ENCODE measurements around the gene SLIT3.

SLIT3 gene

DNA sequence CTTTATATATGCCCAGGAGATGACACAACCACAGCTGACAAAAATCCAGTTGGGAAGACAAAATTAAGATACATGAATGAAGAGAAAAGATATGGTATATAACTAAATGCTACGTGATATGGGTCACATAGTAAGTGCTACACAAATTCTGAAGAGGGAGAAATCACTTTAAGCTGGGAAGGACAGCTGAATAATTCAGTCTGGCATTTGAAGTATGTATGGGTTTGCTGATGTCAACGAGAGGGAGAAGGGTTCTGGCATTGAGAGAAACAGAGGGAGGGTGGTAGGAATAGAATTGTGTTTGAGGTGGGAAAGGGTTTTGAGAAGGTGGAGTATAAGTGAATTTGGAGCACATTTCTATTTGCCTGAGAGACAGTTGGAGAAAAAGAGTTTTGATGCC lies 6.7 kb upstream of the SLIT3 start:
- no peak for DNase-seq (ENCODE audit: insufficient read length, low spot score)
- TF ChIP-seq, protein P1, sequence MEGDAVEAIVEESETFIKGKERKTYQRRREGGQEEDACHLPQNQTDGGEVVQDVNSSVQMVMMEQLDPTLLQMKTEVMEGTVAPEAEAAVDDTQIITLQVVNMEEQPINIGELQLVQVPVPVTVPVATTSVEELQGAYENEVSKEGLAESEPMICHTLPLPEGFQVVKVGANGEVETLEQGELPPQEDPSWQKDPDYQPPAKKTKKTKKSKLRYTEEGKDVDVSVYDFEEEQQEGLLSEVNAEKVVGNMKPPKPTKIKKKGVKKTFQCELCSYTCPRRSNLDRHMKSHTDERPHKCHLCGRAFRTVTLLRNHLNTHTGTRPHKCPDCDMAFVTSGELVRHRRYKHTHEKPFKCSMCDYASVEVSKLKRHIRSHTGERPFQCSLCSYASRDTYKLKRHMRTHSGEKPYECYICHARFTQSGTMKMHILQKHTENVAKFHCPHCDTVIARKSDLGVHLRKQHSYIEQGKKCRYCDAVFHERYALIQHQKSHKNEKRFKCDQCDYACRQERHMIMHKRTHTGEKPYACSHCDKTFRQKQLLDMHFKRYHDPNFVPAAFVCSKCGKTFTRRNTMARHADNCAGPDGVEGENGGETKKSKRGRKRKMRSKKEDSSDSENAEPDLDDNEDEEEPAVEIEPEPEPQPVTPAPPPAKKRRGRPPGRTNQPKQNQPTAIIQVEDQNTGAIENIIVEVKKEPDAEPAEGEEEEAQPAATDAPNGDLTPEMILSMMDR (IDR thresholded peaks at IDR 0.05; ENCODE audit: insufficient read depth, missing control alignments), result no peak
- FAIRE-seq, result no peak

DNA sequence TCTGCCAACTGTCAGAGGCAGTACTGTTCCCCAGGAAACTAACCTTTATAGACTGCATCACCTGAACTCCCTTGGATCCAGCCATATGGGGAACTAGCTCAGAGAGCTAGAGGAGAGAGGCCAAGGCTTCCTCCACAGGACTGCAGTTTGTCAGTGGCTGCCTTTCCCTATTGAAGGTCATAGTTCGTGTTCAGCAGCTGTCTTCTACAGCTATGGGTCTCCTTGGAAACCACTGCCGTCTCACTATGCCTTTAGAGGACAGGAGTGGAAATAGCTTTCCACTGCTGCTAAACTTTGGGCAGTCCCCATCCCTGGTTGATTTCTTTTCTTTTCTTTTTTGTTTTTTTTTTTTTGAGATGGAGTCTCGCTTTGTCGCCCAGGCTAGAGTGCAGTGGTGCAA lies 4.4 kb upstream of the SLIT3 start:
- TF ChIP-seq, protein P1 (IDR thresholded peaks at IDR 0.05; ENCODE audit: insufficient read depth, missing control alignments), result no peak
- DNase-seq (ENCODE audit: insufficient read length, low spot score) (no peak), FAIRE-seq (no peak)

GRCh38 chr5:169304175-169304574 lies 3.2 kb upstream of the SLIT3 start:
- TF ChIP-seq, protein P1 (IDR thresholded peaks at IDR 0.05; ENCODE audit: insufficient read depth, missing control alignments), result no peak
- DNase-seq (ENCODE audit: insufficient read length, low spot score) (no peak), FAIRE-seq (no peak)

GRCh38 chr5:169303119-169303515 lies 2.2 kb upstream of the SLIT3 start:
- TF ChIP-seq, protein P1 (IDR thresholded peaks at IDR 0.05; ENCODE audit: insufficient read depth, missing control alignments), result no peak
- DNase-seq (ENCODE audit: insufficient read length, low spot score) (no peak), FAIRE-seq (no peak)

DNA sequence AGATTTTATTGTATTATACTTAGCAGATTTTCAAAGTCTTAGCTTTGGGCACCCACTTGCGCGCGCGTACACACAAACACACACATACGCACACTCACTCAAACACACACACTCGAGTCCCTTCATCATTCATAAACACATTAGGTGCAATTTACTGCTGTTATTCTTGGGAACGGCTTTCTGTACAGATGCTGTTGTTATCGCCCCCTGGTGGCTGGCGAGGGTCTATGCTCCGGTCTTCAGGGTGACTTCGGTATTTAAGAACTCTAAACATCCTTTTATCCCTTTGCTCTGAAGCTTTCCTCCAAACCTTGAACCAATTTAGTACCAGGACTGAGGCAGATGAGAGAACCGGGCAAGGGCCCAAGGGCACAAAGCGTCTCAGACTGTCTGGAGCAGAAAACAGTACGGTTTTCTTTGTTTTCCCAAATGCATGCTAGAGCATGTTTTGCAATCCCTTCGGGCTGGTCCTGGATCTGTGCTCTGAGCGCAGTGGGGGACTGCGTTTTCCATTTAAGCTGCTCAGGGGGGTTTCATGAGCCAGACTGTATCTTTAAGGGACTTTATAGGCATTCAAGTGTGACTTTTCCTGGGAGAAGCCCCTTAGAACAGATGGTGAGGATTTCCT lies 1.7 kb upstream of the SLIT3 start:
- TF ChIP-seq, protein P1 (IDR thresholded peaks at IDR 0.05; ENCODE audit: insufficient read depth, missing control alignments), result peak; percentile 92
- FAIRE-seq, result no peak

DNA sequence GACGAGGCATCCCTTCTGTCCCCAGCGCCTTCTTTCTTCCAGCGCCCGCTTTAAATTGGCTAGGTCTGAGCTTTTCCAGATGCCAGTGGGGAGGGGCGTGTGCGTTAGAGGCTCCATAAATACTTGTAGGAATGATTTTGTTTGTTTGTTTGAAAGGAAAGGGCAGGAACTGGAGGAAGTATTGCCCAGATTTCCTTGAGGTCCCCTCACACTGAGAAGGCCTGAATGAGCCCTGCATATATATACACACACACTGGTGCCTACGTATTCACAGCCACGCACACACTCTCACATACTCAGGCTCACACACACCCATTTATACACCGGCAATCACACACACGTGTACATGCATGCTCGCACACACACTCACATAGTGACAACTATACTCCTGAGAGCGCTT lies 1.0 kb upstream of the SLIT3 start:
- no peak for FAIRE-seq
- TF ChIP-seq, protein P1 (IDR thresholded peaks at IDR 0.05; ENCODE audit: insufficient read depth, missing control alignments), result no peak
- no peak for DNase-seq (ENCODE audit: insufficient read length, low spot score)

More for the DNA sequence above, 1.7 kb upstream of the SLIT3 start:
- no peak for DNase-seq (ENCODE audit: insufficient read length, low spot score)

GRCh38 chr5:169301386-169301934 lies 521 bp upstream of the SLIT3 start:
- FAIRE-seq (no peak), DNase-seq (ENCODE audit: insufficient read length, low spot score) (no peak)
- TF ChIP-seq, protein P1 (IDR thresholded peaks at IDR 0.05; ENCODE audit: insufficient read depth, missing control alignments), result no peak

All from D721Med (cell line).